ENCODE data around the gene ABLIM1. TPM values are rescaled to one million over a fixed set of nuclear protein-coding genes. Genes with fewer than 3 reads are reported as not detected.

Gene ABLIM1
- total RNA-seq, 2 experiments from 2014 or later: 62.3 to 64.1 TPM

GRCh38 chr10:114384181-114384580 is 273.9 kb downstream of the ABLIM1 start:
- Mint-ChIP-seq H3K9me3 (ENCODE audit: insufficient read depth) (no peaks in the 10 kb centered on the region), H3K36me3 (ENCODE audit: low read depth) (peaks cover 3% of the 10 kb centered on the region)
- CTCF ChIA-PET: no interaction called here

More at GRCh38 chr10:114384181-114384580, 273.9 kb downstream of the ABLIM1 start:
- no peak for ATAC-seq
- no peak for DNase-seq
- Mint-ChIP-seq H3K4me3 (no peak overlapping the region), H3K27ac (no peak overlapping the region), H3K4me1 (ENCODE audit: low read depth) (peaks cover 14% of the 10 kb centered on the region), H3K27me3 (ENCODE audit: low read depth) (peaks cover 22% of the 10 kb centered on the region)
- POLR2A ChIA-PET: no interaction called here

Other genes with a start within 250 kb of the ABLIM1 start
- gene FHIP2A, start 163.5 kb upstream of the ABLIM1 start, total RNA-seq: 10 to 100 TPM; 15.2 to 17.6 TPM

Measured in activated CD8-positive, alpha-beta T cell treated with anti-CD3 and anti-CD28 coated beads, Interleukin-2, amount 10 ng/mL, durations not matched to agents 7 days and 5 days (primary cell).